DMS53 (cell line): ENCODE data around the gene SARM1.
A peak's percentile ranks its signal among the peaks of the same experiment; 100 is the strongest.

ENCODE experiments used
- DNase-seq: peaks from one replicate; lab custom pipeline; 2025; lab: John Stamatoyannopoulos, UW

Gene SARM1

GRCh38 chr17:28341516-28341915 lies 30.0 kb upstream of the SARM1 start:
- DNase-seq, result no peak

GRCh38 chr17:28342313-28342712 lies 29.2 kb upstream of the SARM1 start:
- no peak for DNase-seq

GRCh38 chr17:28343491-28343932 lies 28.0 kb upstream of the SARM1 start:
- peak; percentile 18 for DNase-seq

- no peak for DNase-seq
Measured at GRCh38 chr17:28344011-28344410, 27.5 kb upstream of the SARM1 start.

GRCh38 chr17:28344435-28344901 lies 27.0 kb upstream of the SARM1 start:
- no peak for DNase-seq

- peak; percentile 22 for DNase-seq
Measured at GRCh38 chr17:28345419-28346198, 25.9 kb upstream of the SARM1 start.

GRCh38 chr17:28346199-28346580 lies 25.3 kb upstream of the SARM1 start:
- no peak for DNase-seq

GRCh38 chr17:28346746-28347246 lies 24.7 kb upstream of the SARM1 start:
- DNase-seq, result peak; percentile 37

- DNase-seq, result no peak
Measured at GRCh38 chr17:28347261-28347891, 24.1 kb upstream of the SARM1 start.

- DNase-seq, result no peak
Measured at GRCh38 chr17:28348979-28349378, 22.5 kb upstream of the SARM1 start.

GRCh38 chr17:28350271-28350670 lies 21.2 kb upstream of the SARM1 start:
- DNase-seq, result no peak

- peak; percentile 95 for DNase-seq
Measured at GRCh38 chr17:28357061-28357900, 14.2 kb upstream of the SARM1 start, which contains the start of gene POLDIP2. Gene POLDIP2, minus strand, starts transcription at chr17:28357527. Its CDS starts 79 bp downstream, at chr17:28357448.

- DNase-seq, result no peak
Measured at GRCh38 chr17:28357901-28358197, 13.6 kb upstream of the SARM1 start.

- DNase-seq, result no peak
Measured at GRCh38 chr17:28363186-28363585, 8.3 kb upstream of the SARM1 start.

- no peak for DNase-seq
Measured at GRCh38 chr17:28363776-28364650, 7.5 kb upstream of the SARM1 start.

- no peak for DNase-seq
Measured at GRCh38 chr17:28364665-28365363, 6.7 kb upstream of the SARM1 start, which contains the start of gene SEBOX. Gene SEBOX, minus strand, starts transcription at chr17:28365199. Its CDS starts 48 bp downstream, at chr17:28365151.

GRCh38 chr17:28365487-28365886 lies 6.0 kb upstream of the SARM1 start:
- no peak for DNase-seq

- no peak for DNase-seq
Measured at GRCh38 chr17:28366605-28367004, 4.9 kb upstream of the SARM1 start.

- DNase-seq, result no peak
Measured at GRCh38 chr17:28367641-28368305, 3.7 kb upstream of the SARM1 start.

GRCh38 chr17:28368306-28368831 lies 3.1 kb upstream of the SARM1 start:
- no peak for DNase-seq
